NCI-H1105 treated with DMSO at 0.1 percent for 48 hours (cell line): ENCODE results near the gene LYAR.

Source experiments
- DNase-seq: peaks from one replicate; lab custom pipeline; 2025; lab: John Stamatoyannopoulos, UW

The LYAR gene, protein sequence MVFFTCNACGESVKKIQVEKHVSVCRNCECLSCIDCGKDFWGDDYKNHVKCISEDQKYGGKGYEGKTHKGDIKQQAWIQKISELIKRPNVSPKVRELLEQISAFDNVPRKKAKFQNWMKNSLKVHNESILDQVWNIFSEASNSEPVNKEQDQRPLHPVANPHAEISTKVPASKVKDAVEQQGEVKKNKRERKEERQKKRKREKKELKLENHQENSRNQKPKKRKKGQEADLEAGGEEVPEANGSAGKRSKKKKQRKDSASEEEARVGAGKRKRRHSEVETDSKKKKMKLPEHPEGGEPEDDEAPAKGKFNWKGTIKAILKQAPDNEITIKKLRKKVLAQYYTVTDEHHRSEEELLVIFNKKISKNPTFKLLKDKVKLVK

GRCh38 chr4:4289941-4290850 lies at the start of gene LYAR, which contains the start of gene ZBTB49:
Gene LYAR (minus strand): TSS chr4:4290154. CDS start chr4:4283742, 6,412 bp downstream.
Gene ZBTB49 (plus strand): TSS chr4:4290251. CDS start chr4:4299946, 9,695 bp downstream.
- DNase-seq = peak; percentile 62

DNA sequence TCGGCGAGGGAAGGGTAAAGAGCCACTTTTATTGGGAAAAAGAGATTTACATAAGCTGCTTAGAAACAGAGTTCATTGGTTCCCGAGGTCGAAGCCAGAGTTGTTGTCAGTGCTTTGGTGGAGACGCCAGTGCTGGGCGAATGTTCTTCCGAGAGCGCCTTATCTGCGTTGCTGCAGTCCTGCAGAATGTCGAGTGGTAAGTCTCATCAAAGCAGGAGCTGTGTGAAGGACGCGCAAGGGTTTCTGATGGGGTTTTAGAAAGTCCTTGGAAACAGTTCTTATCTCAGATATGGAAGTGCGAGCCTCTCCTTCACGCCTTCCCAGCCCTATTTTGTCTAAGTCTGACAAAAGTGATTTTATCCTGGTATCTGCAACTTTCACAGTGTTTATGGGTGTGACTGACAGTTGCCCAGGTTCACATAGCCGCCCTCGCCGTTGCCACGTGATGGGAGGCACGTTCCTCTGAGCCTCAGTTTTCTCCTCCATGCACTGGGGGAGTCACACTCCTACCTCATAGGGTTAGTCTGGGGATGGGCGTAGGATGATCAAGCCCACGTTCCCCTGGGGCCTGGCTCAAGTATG lies 49.6 kb upstream of the LYAR start:
- no peak for DNase-seq

- no peak for DNase-seq
These were observed 48.5 kb upstream of the LYAR start for GRCh38 chr4:4338210-4339001.

DNA sequence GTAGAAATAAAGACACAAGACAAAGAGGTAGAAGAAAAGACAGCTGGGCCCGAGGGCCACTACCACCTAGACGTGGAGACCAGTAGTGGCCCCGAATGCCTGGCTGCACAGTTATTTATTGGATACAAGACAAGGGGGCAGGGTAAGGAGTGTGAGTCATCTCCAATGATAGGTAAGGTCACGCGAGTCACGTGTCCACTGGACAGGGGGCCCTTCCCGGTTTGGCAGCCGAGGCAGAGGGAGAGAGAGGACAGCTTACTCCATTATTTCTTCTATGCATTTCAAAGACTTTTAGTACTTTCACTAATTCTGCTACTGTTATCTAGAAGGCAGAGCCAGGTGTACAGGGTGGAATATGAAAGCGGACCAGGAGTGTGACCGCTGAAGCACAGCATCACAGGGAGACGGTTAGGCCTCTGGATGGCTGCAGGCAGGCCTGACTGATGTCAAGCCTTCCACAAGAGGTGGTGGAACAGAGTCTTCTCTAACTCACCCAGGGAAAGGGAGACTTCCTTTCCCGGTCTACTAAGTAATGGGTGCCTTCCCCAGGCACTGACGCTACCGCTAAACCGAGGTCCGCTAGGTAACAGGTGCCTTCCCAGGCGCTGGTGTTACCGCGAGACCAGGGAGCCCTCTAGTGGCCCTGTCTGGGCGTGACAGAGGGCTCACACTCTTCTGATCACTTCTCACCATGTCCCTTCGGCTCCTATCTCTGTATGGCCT lies 45.0 kb upstream of the LYAR start:
- DNase-seq = peak; percentile 18

DNA sequence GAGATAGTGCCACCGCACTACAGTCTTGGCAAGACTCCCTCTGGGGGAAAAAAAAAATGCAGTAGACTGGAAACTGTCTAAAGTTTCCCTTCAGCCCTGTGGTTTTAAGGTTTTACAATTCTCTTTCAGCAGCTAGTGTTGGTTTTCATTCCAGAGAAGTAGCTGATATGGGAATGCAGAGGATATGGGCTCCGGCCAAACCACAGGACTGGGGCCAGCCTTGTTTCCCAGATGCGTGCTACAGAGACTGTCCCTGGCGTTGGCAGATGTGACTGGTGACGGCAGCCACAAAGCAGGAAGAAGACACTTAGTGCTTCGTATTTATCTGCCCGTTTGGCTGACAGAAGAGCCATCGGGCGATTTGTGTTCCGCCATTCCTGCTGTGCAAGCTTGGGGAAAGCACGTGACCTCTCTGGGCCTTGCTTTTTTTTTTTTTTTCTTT lies 43.3 kb upstream of the LYAR start:
- DNase-seq = no peak

DNA sequence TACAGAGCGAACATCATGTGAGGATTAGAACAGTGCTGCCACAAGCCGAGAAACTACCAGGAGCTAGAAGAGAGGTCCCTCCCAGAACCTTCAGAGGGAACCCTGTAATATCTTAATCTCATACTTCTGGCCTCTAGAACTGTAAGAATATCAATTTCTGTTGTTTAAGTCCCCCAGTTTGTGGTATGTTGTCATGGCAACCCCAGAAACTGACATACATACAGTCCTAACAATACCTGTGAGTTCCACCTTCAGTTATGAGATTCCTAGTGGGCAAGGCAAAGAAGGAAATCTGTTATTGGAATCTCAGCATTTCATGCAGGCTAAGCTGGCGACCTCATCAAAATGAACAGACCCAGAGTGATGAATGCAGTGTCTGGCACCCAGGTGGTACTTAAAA lies 42.6 kb upstream of the LYAR start:
- no peak for DNase-seq

- no peak for DNase-seq
These were observed 40.8 kb upstream of the LYAR start for GRCh38 chr4:4330794-4331193.

DNA sequence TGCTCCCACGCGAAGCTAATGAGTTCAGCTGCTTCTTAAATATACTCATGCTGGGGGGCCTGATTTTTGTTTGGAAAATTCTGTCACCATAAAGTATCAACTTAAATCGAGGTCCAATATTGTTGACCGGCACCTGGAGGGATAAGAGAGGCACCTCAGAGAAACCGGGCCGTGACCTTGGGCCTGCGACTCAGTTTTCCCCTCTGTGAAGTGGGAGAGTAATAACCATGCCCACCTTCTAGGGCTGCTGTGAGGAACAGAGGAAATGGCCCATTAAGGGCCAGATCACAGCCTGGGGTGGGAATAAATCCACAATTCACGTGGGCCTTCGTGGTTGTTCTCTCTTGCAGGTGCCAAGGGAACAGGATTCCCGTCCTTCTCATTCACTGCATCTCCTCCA lies 39.5 kb upstream of the LYAR start:
- no peak for DNase-seq

- no peak for DNase-seq
These were observed 38.9 kb upstream of the LYAR start for GRCh38 chr4:4328840-4329239.

- no peak for DNase-seq
These were observed 38.3 kb upstream of the LYAR start for GRCh38 chr4:4328206-4328605.

GRCh38 chr4:4327652-4328121 lies 37.7 kb upstream of the LYAR start:
- no peak for DNase-seq

DNA sequence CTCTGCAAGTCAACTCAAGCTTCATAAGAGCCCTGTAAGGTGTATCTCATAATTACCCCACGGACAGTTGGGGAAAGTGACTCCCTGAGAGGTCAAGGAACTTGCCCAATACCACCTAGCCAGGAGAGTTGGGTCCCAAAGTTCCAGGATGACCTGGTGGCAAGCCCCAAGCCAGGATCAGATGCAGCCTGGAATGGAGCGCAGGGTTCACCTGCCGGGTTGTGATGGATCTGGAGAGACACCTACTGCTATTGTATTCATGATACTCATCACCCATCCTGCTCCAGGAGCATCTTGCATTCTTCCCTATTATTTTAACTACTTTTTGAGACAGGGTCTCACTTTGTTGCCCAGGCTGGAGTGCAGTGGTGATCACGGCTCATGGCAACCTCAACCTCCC lies 36.2 kb upstream of the LYAR start:
- DNase-seq = no peak

- no peak for DNase-seq
These were observed 35.4 kb upstream of the LYAR start for GRCh38 chr4:4325321-4325720.

GRCh38 chr4:4323705-4324534 lies 34.0 kb upstream of the LYAR start:
- no peak for DNase-seq

DNA sequence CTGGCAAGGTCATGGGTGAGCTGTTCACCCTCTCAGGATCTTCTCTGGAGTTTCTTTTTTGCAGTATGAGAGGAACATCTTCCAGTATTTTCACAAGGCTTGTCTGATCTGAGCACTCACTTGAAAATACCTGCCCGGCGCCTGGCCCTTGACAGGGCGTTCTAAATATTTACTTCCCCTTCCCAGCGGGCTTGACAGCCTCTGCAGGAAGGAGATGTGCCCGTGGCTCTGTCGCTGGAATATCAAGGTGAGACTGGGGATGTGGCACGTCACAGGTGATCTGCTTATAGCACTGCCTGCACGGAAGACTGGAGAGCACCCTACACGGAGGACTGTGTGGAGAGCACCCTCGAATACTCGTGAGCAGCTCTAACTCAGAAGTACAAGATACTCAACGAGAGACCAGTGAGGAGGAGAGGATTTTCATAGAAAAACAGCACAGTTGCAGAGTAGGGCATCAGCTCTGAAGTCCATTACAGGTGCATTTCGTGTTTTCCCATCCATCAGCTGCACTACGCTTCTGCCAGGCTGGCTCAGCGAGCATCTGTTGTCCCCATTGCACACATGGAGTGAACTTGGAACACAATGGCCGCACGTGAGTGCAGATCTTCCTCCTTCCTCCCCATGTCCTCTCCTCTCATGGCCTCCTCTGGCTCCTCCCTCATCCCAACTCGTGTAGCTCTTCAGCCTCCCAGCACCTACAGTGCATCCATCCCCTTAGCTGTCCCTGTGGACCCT lies 32.2 kb upstream of the LYAR start:
- no peak for DNase-seq

- DNase-seq = no peak
These were observed 31.2 kb upstream of the LYAR start for GRCh38 chr4:4320951-4321714.

- DNase-seq = no peak
These were observed 30.6 kb upstream of the LYAR start for GRCh38 chr4:4320528-4320927.

DNA sequence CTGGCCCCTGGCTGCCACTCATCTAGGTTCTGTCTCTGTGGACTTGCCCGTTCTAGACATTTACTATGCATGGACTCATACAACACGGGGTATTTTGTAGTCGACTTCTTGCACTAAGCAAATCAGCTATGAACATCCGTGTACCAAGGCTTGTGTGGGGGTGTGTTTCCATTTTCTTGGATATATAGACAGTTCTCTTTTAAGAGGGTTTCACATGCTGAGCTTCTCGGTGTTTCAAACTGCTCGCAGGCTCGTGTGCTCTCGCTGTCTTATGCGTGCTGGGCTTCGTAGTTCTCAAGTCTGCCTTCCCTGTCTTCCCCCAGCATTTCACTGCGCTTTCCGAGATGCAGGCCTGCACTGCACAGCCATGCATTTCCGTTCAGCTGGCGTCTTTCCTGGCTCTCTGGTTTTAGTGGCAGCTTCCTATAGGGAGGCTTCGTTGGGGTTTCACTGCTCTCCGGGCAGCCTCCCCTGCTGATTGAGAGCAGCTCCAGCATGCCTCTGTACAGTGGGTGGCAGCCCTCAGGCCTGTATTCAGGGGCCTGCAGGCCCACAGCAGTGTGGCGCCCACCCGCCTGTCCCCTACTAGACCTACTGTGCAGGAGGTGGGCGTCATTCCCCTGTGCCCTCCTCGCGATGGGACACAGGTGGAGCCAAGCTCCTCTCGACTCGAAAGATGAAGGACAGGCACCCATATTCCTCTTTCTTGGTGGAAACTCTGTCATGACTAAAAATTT lies 27.7 kb upstream of the LYAR start:
- no peak for DNase-seq
